Measurements from ENCODE around the gene CKS2. TPM values are rescaled to one million over a fixed set of nuclear protein-coding genes. Genes with fewer than 3 reads are reported as not detected.

Gene CKS2
- total RNA-seq, 1 experiment from 2014 or later = 93.8 TPM

DNA sequence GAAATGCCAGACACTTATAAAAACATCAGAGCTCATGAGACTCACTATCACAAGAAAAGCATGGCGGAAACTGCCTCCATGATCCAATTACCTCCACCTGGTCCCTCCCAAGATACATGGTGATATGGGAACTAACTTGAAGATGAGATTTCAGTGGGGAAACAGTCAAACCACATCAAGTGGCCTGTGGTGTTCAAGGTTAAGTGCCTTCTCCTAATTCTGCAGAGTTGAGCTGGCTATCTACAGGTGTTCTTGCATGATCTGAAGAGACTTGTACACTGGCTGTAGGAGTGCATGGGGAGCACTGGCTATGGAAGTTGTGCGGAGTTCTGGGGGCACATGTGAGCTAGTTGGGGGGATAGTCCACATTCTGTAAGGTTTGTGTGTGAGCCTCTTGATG, 34.0 kb upstream of the CKS2 start:
- Mint-ChIP-seq H3K4me3 (ENCODE audit: unreplicated experiment) (no peak overlapping the region), H3K9me3 (ENCODE audit: unreplicated experiment) (peaks cover 19% of the 10 kb centered on the region), H3K36me3 (ENCODE audit: insufficient read depth, unreplicated experiment) (no peaks in the 10 kb centered on the region), H3K27ac (ENCODE audit: unreplicated experiment) (no peak overlapping the region), H3K27me3 (ENCODE audit: insufficient read depth, unreplicated experiment) (no peaks in the 10 kb centered on the region), H3K4me1 (ENCODE audit: low read depth, unreplicated experiment) (no peaks in the 10 kb centered on the region)
- BruUV-seq (replicated peaks) = no TSS peak
- DNase-seq = no peak
- no peaks in the 10 kb centered on the region for H3K36me3 ChIP-seq (ENCODE audit: control insufficient read depth, insufficient read depth, low read length)
- H3K9me3 ChIP-seq = no peaks in the 10 kb centered on the region; the same call in 1 of the 2 replicates
- ChIA-PET POLR2A (no interaction called here), CTCF (no interaction called here)
- no peak overlapping the region for H3K4me3 ChIP-seq (ENCODE audit: low read depth, low read length)
- no peaks in the 10 kb centered on the region for H3K27me3 ChIP-seq (replicated peaks; ENCODE audit: control insufficient read depth, insufficient read depth, low read length)
- no peaks in the 10 kb centered on the region for H3K4me1 ChIP-seq
- TF ChIP-seq, protein P1, sequence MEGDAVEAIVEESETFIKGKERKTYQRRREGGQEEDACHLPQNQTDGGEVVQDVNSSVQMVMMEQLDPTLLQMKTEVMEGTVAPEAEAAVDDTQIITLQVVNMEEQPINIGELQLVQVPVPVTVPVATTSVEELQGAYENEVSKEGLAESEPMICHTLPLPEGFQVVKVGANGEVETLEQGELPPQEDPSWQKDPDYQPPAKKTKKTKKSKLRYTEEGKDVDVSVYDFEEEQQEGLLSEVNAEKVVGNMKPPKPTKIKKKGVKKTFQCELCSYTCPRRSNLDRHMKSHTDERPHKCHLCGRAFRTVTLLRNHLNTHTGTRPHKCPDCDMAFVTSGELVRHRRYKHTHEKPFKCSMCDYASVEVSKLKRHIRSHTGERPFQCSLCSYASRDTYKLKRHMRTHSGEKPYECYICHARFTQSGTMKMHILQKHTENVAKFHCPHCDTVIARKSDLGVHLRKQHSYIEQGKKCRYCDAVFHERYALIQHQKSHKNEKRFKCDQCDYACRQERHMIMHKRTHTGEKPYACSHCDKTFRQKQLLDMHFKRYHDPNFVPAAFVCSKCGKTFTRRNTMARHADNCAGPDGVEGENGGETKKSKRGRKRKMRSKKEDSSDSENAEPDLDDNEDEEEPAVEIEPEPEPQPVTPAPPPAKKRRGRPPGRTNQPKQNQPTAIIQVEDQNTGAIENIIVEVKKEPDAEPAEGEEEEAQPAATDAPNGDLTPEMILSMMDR (IDR thresholded peaks at IDR 0.05; ENCODE audit: insufficient read depth in 1 of 2, low read depth in 1 of 2, low read length in 1 of 2, severe bottlenecking in 1 of 2, unreplicated experiment in 1 of 2) = no peak
- intact Hi-C loops (cut with micrococcal nuclease; ENCODE audit: unreplicated experiment) = no loop called here

- H3K9me3 Mint-ChIP-seq (ENCODE audit: unreplicated experiment) = peaks cover 19% of the 10 kb centered on the region
- H3K36me3 Mint-ChIP-seq (ENCODE audit: insufficient read depth, unreplicated experiment) = no peaks in the 10 kb centered on the region
- Histone ChIP-seq H3K36me3 (ENCODE audit: control insufficient read depth, insufficient read depth, low read length) (no peaks in the 10 kb centered on the region), H3K27me3 (replicated peaks; ENCODE audit: control insufficient read depth, insufficient read depth, low read length) (no peaks in the 10 kb centered on the region), H3K4me3 (ENCODE audit: low read depth, low read length) (no peak overlapping the region), H3K4me1 (no peaks in the 10 kb centered on the region), H3K9me3 (no peaks in the 10 kb centered on the region; the same call in 1 of the 2 replicates)
- H3K27ac Mint-ChIP-seq (ENCODE audit: unreplicated experiment) = no peak overlapping the region
- CTCF ChIA-PET = no interaction called here
- H3K27me3 Mint-ChIP-seq (ENCODE audit: insufficient read depth, unreplicated experiment) = no peaks in the 10 kb centered on the region
- intact Hi-C loops (cut with micrococcal nuclease; ENCODE audit: unreplicated experiment) = no loop called here
- TF ChIP-seq, protein P1 (IDR thresholded peaks at IDR 0.05; ENCODE audit: insufficient read depth in 1 of 2, low read depth in 1 of 2, low read length in 1 of 2, severe bottlenecking in 1 of 2, unreplicated experiment in 1 of 2) = no peak
- DNase-seq = no peak
- no peaks in the 10 kb centered on the region for H3K4me1 Mint-ChIP-seq (ENCODE audit: low read depth, unreplicated experiment)
- POLR2A ChIA-PET = no interaction called here
- H3K4me3 Mint-ChIP-seq (ENCODE audit: unreplicated experiment) = no peak overlapping the region
- BruUV-seq (replicated peaks) = no TSS peak
Observed at GRCh38 chr9:89277454-89277853, 33.5 kb upstream of the CKS2 start.

- TF ChIP-seq, protein P1 (IDR thresholded peaks at IDR 0.05; ENCODE audit: insufficient read depth in 1 of 2, low read depth in 1 of 2, low read length in 1 of 2, severe bottlenecking in 1 of 2, unreplicated experiment in 1 of 2) = no peak
- DNase-seq = no peak
- H3K27ac Mint-ChIP-seq (ENCODE audit: unreplicated experiment) = no peak overlapping the region
- BruUV-seq (replicated peaks) = no TSS peak
- no peaks in the 10 kb centered on the region for H3K27me3 Mint-ChIP-seq (ENCODE audit: insufficient read depth, unreplicated experiment)
- POLR2A ChIA-PET = no interaction called here
- Histone ChIP-seq H3K4me3 (ENCODE audit: low read depth, low read length) (no peak overlapping the region), H3K27me3 (replicated peaks; ENCODE audit: control insufficient read depth, insufficient read depth, low read length) (no peaks in the 10 kb centered on the region), H3K9me3 (no peaks in the 10 kb centered on the region), H3K4me1 (no peaks in the 10 kb centered on the region), H3K36me3 (ENCODE audit: control insufficient read depth, insufficient read depth, low read length) (no peaks in the 10 kb centered on the region)
- H3K4me3 Mint-ChIP-seq (ENCODE audit: unreplicated experiment) = no peak overlapping the region
- no peaks in the 10 kb centered on the region for H3K4me1 Mint-ChIP-seq (ENCODE audit: low read depth, unreplicated experiment)
- CTCF ChIA-PET = interaction anchor here (1.0 kb wide), 1 partner anchor 99 kb away, joined by 4 read pairs; no protein-coding TSS in a partner anchor
- peaks cover 8% of the 10 kb centered on the region for H3K9me3 Mint-ChIP-seq (ENCODE audit: unreplicated experiment)
- intact Hi-C loops (cut with micrococcal nuclease; ENCODE audit: unreplicated experiment) = no loop called here
- no peaks in the 10 kb centered on the region for H3K36me3 Mint-ChIP-seq (ENCODE audit: insufficient read depth, unreplicated experiment)
Observed at GRCh38 chr9:89278551-89278950, 32.4 kb upstream of the CKS2 start.

All from Caco-2 (cell line).